ENCODE data around the gene CHCHD3. TPM values are rescaled to one million over a fixed set of nuclear protein-coding genes. Genes with fewer than 3 reads are reported as not detected.

CHCHD3 gene
- total RNA-seq, 1 donor from 2014 or later, result 142 TPM

DNA sequence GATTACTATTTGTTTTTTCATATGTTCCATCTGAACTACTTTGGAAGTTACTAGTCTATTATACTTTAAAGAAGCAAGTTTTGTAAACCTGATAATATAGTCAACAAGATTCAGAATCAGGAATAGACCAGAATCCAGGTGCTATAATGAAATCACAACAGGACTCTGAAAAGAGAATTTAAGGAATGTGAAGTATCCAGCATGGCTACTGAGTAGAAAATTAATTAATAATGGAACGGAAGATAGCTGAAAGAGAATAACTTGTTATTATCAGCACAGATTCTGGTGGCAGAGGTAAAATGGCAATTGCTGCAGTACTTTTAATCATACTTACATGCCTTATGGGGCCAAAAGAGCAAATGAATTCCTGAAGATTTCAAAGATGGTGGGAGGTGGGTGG lies 43.1 kb upstream of the CHCHD3 start:
- no peak overlapping the region for H2AFZ ChIP-seq (replicated peaks)
- H3F3A ChIP-seq (ENCODE audit: low read depth), result no peaks in the 10 kb centered on the region
- H3K36me3 ChIP-seq, result no peaks in the 10 kb centered on the region
- no peak overlapping the region for H3K27ac ChIP-seq
- H3K27me3 Mint-ChIP-seq (ENCODE audit: insufficient read depth, low read depth), result peaks cover 3% of the 10 kb centered on the region
- H3K27ac Mint-ChIP-seq, result no peak overlapping the region
- H3K9me3 ChIP-seq (ENCODE audit: low read depth), result no peaks in the 10 kb centered on the region
- no peaks in the 10 kb centered on the region for H3K79me2 ChIP-seq (ENCODE audit: low read depth)
- H3K9me3 Mint-ChIP-seq, result no peaks in the 10 kb centered on the region
- no peak overlapping the region for H3K4me3 ChIP-seq
- peaks cover 3% of the 10 kb centered on the region for H3K4me1 Mint-ChIP-seq
- H3K9ac ChIP-seq, result no peak overlapping the region
- no peak for DNase-seq (ENCODE audit: low spot score)
- no peak for TF ChIP-seq CTCF (IDR thresholded peaks at IDR 0.05)
- TF ChIP-seq EZH2phosphoT487 (IDR thresholded peaks at IDR 0.05), result no peak
- no peak for TF ChIP-seq EZH2 (IDR thresholded peaks at IDR 0.05)
- H3K36me3 Mint-ChIP-seq, result no peaks in the 10 kb centered on the region
- H3K27me3 ChIP-seq, result no peaks in the 10 kb centered on the region
- H4K20me1 ChIP-seq (ENCODE audit: low read depth), result no peaks in the 10 kb centered on the region
- H3K4me2 ChIP-seq, result no peak overlapping the region
- H3K4me1 ChIP-seq, result no peaks in the 10 kb centered on the region
- H3K4me3 Mint-ChIP-seq, result no peak overlapping the region

GRCh38 chr7:133121175-133121844 lies 39.4 kb upstream of the CHCHD3 start:
- no peak overlapping the region for H3K4me3 Mint-ChIP-seq
- Histone ChIP-seq H3K4me1 (peaks cover 14% of the 10 kb centered on the region), H3K79me2 (ENCODE audit: low read depth) (no peaks in the 10 kb centered on the region), H2AFZ (replicated peaks) (no peak overlapping the region), H4K20me1 (ENCODE audit: low read depth) (no peaks in the 10 kb centered on the region), H3K27me3 (no peaks in the 10 kb centered on the region), H3K4me3 (no peak overlapping the region), H3K36me3 (no peaks in the 10 kb centered on the region), H3K9me3 (ENCODE audit: low read depth) (no peaks in the 10 kb centered on the region), H3K4me2 (no peak overlapping the region), H3K9ac (no peak overlapping the region), H3F3A (ENCODE audit: low read depth) (no peaks in the 10 kb centered on the region), H3K27ac (no peak overlapping the region)
- H3K9me3 Mint-ChIP-seq, result no peaks in the 10 kb centered on the region
- TF ChIP-seq EZH2phosphoT487 (IDR thresholded peaks at IDR 0.05) (no peak), EZH2 (IDR thresholded peaks at IDR 0.05) (no peak), CTCF (IDR thresholded peaks at IDR 0.05) (no peak)
- no peak for DNase-seq (ENCODE audit: low spot score)
- H3K27ac Mint-ChIP-seq, result no peak overlapping the region
- H3K4me1 Mint-ChIP-seq, result peaks cover 12% of the 10 kb centered on the region
- peaks cover 7% of the 10 kb centered on the region for H3K27me3 Mint-ChIP-seq (ENCODE audit: insufficient read depth, low read depth)
- H3K36me3 Mint-ChIP-seq, result no peaks in the 10 kb centered on the region

- peak; percentile 30 for DNase-seq (ENCODE audit: low spot score)
- no peak overlapping the region for H3K4me3 ChIP-seq
- no peaks in the 10 kb centered on the region for H3K36me3 ChIP-seq
- no peak overlapping the region for H2AFZ ChIP-seq (replicated peaks)
- no peaks in the 10 kb centered on the region for H3K79me2 ChIP-seq (ENCODE audit: low read depth)
- H4K20me1 ChIP-seq (ENCODE audit: low read depth), result no peaks in the 10 kb centered on the region
- Mint-ChIP-seq H3K27me3 (ENCODE audit: insufficient read depth, low read depth) (peaks cover 12% of the 10 kb centered on the region), H3K27ac (no peak overlapping the region), H3K36me3 (no peaks in the 10 kb centered on the region), H3K4me1 (peaks cover 20% of the 10 kb centered on the region), H3K9me3 (no peaks in the 10 kb centered on the region), H3K4me3 (no peak overlapping the region)
- peaks cover 26% of the 10 kb centered on the region for H3K4me1 ChIP-seq
- H3K9ac ChIP-seq, result no peak overlapping the region
- H3K4me2 ChIP-seq, result peak overlapping the region; percentile 19
- H3F3A ChIP-seq (ENCODE audit: low read depth), result no peaks in the 10 kb centered on the region
- H3K27me3 ChIP-seq, result no peaks in the 10 kb centered on the region
- no peaks in the 10 kb centered on the region for H3K9me3 ChIP-seq (ENCODE audit: low read depth)
- no peak overlapping the region for H3K27ac ChIP-seq
- no peak for TF ChIP-seq EZH2phosphoT487 (IDR thresholded peaks at IDR 0.05)
- no peak for TF ChIP-seq CTCF (IDR thresholded peaks at IDR 0.05)
- TF ChIP-seq EZH2 (IDR thresholded peaks at IDR 0.05), result no peak
These were observed 37.2 kb upstream of the CHCHD3 start for GRCh38 chr7:133119067-133119466.
